Kidney glomerular epithelial cell (primary cell): ENCODE results near the gene RNF14.

Experiments used
- DNase-seq: peaks from one replicate; lab custom pipeline; 2025; lab: John Stamatoyannopoulos, UW

The RNF14 gene

DNA sequence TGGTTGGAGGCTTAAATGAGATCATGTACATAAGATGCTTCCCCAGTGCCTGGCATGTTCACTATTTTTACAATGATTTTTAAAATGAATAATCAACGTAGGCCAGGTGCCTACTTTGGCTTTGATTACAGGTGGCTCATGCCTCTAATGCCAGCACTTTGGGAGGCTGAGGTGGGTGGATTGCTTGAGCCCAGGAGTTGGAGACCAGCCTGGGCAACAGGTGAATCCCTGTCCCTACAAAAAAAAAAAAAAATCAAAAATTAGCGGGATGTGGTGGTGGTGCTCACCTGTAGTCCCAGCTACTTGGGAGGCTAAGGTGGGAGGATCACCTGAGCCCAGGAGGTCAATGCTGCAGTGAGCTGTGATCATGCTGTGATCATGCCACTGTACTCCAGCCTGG lies 20.1 kb upstream of the RNF14 start:
- no peak for DNase-seq

DNA sequence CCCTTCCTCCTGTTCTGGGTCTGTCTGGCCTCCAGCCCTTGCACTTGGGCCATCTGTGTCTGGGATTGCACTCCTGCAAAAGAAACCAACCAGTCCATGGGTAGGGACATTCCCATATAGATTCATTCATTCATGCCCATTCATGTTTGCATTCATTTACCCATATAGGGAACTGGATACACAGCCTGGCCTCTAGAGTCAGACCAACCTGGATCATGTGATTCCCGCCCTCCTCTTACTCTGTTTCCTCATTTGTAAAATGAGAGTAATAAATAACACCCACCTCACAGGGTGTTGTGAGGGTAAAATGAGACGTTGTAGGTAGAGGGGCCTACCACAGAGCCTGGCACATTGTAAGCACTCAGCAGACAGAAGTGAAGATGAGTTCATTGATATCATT lies 19.4 kb upstream of the RNF14 start:
- DNase-seq: no peak

DNA sequence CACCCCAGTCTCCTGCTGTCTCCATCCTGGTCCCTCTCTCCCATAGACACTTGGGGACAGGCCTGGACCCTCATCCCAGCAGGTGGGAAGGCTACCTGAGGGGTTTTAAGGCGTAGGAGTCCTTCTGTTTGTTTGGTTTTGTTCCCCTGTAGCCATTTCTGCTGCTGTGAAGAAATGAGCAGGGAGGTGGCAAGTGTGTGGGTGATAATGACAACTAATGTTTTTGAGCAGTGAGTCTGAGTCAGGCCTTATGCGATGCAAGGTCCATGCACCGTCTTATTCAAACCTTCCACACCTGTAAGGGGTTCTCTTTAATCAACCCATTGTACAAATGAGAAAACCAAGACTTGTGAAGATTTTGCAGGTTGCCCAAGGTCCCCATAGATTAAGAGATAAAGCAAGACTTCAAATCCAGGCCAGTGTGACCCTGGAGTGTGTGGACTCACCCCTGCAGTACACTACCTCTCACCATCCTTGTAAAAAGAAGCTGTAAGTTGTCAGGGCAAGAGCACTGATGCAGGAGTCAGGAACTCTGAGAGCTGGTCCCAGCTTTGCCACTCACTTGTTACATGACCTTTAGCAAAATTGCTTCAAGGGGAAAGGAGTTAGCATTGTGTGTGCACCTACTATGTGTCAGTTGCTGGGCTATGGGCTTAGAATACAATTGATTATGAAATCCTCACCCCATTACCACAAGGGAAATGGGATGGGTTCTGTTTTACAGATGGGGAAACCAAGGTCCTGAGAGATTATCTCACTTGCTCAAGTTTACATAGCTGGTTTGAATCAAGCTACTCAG lies 18.5 kb upstream of the RNF14 start:
- no peak for DNase-seq

DNA sequence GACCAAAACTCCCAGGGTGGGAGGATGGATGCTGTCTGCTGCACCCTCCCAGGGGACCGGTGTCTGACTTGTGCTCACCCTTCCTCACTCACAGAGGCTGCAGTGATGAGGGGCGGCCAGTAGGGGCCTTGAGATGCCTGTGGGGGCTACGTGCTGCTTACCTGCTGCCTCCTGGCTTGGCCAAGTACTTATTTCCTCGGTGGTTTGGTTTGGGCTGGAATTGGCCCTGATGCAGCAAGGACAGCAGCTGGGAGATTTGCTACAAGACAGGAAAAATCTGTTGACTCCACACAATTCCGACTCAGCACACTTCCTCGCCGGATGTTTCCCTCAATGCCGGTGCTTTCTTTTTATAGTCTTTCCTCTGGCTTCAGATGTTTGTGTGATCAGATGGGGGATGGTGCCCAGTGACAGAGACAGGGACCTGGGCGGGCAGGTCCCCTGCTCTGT lies 17.5 kb upstream of the RNF14 start:
- no peak for DNase-seq

DNA sequence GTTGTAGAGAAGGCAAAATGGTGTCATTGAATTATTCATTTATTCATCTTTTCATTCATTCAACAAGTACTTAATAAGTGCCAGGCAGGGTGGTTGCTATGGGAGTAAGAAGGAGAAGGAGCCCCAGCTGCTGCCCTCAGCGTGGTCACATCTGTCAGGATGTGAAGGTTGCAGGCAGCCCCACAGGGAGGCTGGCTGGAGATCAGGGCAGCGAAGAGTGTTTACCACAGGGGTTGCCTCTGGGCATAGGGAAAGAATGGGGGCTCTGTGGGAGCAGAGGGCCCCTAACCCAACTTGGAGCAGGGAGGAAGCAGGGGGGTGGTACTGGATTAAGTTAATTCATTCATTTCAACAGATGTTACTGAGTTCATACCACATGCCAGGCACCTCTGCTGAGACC lies 16.9 kb upstream of the RNF14 start:
- no peak for DNase-seq

DNA sequence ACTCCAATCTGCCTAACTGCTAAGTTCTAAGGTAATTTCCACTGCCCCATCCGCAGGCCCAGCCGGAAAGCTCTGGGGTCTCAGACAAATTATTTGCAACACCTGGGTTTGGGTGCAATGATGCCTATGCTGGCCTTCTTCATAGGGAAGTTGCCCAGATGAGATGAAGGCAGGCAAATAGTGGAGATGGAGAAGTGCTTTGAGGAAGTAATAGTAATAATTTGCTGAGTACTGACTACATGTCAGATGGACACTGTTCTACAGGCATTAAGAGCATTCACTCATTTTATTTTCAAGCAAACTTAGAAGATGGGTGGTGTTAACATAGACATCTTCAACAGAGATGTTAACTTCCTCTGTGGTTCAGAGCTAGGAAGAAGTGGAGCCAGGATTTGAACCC lies 14.7 kb upstream of the RNF14 start:
- no peak for DNase-seq

DNA sequence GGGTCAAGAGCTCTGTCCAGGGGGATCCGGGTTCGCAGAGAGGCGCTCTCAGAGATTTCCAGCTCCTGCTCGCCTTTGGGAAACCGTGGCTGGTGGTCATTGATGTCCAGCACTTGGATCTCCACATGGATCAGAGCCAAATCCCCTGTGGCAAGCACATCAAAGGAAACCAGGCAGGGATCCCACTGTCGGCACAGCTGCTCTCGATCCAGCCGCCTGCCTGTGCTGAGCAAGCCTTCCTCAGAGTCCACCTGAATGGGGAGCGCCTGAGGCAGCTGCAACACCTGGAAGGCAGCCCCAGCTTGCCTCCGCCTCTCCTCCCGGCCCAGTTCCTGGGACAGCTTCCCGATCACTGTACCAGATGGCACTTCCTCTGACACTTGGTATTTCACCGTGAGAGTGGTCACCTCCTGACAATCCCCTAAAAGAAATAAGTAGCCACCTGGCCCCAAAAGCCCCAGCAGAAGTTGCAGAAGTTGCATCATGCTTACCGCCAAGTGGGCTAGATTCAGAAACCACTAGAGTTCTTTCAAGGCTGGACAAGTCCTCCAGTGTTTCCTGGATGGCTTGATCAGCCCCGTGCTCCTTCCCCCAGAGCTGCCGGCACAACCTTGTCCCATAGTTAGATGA lies 11.4 kb upstream of the RNF14 start:
- no peak for DNase-seq

DNA sequence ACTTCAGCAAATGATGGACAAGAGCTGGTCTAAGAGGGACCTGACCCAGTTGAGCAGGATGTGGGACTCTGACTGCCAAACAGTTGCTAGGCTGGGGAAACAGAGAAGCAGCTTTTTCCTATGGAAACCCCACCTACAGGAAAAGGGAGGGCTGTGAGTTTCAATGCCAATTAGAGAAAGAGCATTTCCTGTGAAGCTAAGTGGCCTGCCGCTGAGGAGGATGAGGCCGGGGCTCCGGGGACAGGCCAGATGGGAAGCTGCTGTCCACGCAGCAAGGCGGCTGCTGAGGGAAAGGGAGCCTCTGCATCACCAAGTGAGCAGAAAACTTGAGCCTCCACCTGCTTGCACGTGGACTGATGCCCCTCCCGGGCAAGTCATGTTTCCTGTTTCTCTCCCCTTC lies 10.8 kb upstream of the RNF14 start, which contains the start of gene PCDH12:
TSS of gene PCDH12 (minus strand) at position 90 of the 400 bp plus-strand sequence. CDS start 351 bp downstream, outside the sequence.
- DNase-seq: no peak

DNA sequence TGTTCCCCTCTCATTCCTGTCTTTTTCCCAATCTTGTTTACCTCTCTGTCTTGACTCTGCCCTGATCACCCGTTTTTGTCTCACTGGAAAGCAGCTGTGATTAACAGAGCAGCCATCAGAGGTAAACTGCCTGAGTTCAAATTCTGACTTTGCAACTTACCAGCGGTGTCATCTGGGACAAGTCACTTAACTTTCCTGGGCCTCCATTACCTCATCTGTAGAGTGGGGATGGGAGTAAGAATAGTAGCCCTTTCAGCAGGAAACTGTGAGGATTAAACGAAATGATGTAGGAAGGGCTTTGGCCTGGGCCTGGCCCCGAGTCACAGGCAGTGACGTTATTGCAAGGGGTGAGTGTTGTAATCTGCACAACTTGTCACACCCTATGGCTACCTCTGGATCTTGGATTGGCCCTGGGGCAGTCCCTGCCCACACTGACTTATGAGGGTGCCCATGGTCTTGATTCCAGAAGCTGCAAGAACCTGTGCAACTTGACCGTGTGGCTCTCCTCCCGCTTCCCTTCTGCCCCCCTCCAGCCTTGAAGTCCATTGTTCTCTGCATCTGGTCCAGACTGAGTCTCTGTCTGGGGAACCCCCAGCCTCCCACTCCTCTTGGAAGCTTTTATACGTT lies 10.2 kb upstream of the RNF14 start:
- no peak for DNase-seq

DNA sequence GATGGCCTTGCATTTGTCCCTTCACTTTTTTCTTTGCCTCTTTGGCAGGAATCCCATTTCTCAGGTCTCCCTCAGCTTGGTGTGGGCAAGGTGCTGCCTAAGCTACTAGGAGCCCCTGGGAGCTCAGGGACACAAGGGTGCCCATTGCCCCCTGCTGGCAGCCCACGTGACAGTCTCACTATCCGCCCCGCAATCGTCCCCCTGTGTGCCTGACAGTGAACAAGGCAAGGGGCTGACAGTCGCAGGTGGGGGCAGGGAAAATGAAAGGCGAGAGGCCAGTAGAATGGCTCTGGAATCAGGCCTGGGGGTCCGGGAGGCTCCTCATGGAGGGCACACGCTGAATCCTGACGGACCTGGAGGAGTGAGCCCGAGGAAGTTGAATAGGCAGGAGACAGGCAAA lies 8.9 kb upstream of the RNF14 start:
- DNase-seq: no peak

DNA sequence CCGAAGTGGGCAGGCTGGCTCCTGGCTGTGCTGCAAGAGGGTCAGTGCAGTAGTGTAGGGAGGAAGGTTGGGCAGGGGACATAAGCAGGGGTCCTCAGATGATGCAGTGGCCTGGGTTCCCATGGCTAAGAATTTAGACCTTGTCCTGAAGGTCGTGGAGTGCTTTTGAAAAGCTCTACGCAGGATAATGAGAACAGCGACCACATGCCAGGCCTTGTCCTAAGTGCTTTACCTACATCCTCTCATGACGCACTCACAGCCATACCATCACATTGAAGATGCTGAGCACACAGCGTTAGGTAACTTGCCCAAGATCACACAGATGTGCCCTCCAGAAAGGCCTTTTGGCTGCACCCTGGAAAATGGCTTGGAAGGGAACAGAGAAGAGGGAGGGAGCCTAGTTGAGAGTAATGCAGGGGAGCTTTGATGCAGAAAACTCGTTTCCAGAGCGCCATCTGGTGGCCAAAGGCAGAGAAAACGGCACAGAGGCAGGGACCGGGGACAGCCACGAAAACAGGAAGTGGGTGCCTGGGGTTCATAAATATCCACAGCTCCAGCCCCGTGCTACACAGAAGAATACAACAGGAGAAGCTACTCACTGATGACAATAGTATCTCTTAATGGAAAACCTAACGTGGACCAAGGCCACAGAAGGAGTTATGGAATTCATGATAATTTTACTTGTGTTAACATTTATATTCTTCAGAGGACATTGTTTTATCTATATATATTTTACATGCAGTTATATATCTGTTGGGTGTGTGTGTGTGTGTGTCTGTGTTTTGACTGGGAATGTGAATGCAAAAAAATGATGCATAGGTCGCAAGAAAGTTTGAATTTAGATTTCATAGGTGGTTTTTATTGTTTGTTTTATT lies 8.2 kb upstream of the RNF14 start:
- peak; percentile 87 for DNase-seq

DNA sequence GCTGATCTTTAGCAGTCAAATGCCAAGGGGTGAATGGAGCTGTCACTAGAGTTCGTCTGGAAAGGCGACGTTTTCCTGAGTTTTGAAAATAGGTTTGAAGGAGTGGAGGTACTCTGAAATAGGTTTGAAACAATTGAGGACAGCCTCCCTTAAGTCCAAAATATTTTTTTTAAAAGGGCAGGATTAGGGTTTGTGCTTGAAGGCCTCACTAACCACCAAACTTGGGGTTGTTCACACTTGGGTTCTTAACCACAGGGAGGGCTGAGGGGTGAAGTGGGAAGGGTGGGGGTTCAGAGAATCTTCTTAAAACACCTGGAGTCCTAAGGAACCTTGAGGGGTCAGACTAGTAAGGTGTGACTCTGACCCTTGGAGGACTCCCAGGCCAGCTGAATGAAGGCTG lies 7.4 kb upstream of the RNF14 start:
- no peak for DNase-seq

DNA sequence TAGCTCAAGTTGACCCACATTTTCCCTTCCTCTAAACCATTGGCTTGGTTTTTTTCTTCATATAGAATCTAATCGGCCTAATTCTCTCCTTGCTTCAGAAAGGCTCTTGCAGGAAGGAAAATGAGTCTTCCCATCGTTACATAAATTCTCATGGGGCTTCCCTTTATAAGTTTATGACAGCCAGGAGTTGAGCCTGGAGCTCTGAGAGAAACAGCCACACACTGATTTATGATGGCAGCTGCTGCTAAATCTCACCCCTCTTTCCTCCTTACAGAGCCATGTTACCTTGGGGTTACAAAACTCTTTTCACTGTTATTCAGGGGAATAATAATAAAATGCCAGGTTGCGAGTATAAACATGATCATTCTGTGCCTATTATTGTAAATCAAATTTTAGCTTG lies 5.2 kb upstream of the RNF14 start:
- DNase-seq: no peak

DNA sequence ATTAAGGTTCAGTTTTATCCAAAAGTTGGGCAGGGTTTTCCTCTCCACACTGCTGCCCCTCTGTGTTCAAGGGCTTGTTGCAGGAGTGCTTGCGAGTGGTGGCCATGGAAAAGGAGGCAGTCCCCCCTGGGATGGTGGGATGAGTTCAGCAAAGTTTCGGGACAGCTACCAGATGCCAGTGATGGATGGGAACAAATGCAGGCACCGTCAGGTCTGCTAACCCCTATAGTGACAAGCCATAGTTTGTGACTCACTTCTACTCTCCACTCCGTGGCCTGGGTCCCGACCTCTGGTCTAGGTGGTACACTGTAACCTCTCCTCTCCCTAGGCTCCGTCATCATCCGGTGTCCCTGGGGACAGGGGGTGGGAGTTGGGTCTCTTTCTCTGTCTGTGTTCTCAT lies 3.8 kb upstream of the RNF14 start:
- no peak for DNase-seq

DNA sequence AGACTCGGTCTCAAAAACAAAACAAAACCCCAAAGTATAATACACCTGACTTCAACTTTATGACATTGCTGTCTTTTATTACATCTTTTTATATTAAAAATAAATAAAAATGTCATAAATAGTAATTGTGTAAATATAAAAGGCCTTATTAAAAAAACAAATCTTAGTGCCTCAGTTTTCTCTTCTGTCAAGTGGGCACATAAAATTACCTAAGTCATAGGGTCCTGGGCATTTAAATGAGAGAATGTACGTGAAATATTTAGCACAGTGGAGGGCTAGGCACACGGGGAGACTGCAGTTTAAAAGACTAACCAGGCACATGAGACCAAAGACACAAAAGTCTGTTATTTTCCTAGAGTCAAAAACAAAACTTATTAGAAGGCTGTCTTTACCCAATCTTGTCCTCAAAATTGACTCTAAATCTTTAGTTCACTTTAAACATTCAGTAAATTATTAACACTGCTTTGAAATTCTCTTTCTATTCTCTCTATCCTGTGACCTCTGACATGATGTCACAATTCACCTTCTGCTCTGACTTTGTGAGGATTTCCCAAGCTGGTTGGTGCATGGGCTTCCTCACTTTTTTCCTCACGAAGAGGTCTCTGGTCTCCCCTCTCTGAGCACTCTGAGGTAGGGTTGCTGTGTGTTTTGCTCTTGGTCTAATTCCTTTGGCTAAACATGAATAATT lies 2.5 kb upstream of the RNF14 start:
- DNase-seq: no peak

DNA sequence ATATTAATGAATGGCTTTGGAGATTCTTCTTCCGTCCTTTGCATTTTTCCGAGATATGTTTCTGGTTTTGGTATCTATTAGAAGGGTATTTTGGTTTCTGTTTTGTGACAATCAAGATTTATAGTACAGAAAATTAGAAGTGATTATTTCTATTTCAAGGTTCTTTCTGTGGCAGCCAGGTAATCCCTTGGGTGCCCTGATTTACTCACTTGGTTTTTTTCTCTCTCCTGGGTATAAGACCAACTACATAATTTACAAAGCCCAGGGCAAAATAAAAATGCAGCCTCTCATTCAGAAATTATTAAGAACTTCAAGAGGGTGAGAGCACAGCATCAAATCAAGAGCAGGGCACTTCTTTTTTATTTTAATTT lies 2.0 kb upstream of the RNF14 start:
- DNase-seq: no peak

DNA sequence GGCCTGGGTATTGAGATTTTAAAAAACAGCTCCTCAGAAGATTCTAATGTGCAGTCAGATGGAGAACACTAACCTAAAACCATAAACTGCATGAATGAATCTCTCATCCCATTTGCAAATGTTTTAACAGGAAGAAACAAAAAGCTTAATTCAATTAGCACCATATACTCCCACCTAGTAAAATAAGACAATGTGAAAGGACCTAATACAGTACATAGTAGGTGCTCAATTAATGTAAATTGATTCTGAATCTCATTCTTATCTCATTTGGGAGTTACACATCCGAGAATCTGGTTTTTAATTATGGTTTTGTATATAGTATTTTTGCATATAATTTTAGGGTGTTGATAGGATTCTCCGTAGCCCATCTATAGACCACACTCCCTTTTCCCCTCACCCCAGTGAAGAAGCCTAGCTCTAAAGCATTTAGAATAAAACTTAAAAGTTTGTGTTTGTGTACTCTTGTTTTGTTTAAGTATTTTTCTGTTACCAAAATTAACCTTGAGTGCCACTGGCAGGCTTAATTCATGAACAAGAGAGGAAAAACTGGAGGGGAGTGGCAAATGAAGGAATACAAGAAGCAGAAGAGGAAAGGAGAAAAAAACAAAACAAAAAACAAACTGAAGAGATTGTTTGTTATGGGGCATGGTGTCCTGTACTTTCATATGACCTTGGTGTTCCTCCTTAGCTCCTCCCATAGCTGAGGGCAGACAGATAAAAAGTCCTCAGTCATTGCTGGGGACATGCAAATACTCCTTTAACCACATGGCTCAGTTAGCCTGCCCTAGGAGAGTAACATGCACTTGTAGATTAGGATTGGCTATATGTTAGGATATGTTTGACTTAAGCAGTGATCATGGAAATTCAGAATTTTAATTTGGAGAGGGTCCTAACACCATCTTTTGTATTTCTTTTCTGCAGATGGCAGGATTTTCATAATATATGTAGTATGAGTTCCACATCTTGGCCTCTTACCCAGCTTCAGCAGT lies 1.2 kb downstream of the RNF14 start:
- DNase-seq: no peak

DNA sequence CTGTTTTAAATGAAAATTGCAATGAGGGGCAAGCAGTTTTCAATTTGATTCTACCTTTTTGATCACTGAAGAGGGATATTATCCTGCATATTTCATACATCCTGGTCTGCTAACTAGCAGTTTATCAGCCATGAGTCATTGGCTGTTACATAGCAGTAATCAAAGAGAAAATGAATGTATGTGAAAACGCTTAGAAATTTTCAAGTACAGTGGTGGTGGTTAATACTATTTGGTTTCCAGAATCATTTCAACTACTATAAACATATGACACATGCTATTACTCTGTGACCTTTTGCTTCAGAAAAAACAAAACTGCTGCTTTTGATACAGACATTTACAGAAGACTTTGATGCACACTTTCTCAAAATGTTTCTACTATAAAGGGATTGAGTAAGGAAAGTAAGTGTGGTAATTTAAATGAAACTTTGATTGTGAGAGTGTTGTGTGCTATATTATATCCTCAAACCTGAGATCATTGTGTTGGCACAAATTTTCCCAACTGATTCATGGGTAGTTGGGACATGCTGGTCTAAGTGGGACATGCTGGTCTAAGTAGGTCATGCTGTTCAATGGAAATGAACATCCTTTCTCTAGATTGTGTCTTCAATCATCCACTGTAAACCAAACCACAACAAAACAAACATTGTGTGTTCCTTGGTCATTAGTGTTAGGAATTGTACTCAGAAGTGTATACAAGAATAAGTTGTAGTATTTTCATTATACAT lies 5.1 kb downstream of the RNF14 start:
- DNase-seq: peak; percentile 21

DNA sequence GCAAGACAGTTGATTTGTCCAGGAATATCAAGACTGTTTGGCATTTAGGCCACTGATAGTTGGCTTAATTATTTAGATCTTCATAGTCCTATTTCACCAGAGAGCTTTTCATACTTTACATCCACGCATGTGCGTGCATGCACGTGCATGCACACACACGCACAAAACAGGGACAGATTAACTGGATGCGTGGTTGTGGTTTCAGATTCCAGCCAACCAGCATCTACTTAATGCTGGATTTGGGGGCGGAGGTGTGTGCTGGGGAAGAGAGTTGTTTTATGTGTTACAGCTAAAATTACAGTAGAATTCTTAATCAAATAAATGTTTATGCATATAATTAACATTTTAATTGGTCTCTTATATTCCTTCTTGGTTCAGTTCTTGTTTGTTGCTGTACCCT lies 7.3 kb downstream of the RNF14 start:
- no peak for DNase-seq

DNA sequence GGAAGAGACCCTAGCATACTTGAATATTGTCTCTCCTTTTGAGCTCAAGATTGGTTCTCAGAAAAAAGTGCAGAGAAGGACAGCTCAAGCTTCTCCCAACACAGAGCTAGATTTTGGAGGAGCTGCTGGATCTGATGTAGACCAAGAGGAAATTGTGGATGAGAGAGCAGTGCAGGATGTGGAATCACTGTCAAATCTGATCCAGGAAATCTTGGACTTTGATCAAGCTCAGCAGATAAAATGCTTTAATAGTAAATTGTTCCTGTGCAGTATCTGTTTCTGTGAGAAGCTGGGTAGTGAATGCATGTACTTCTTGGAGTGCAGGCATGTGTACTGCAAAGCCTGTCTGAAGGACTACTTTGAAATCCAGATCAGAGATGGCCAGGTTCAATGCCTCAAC lies 9.5 kb downstream of the RNF14 start:
- no peak for DNase-seq
